ENCODE measurements around the gene PPIA. TPM values are rescaled to one million over a fixed set of nuclear protein-coding genes. Genes with fewer than 3 reads are reported as not detected.

PPIA gene
- total RNA-seq, 1 experiment from 2014 or later = 3,047 TPM

GRCh38 chr7:44764081-44764480 is 32.4 kb upstream of the PPIA start:
- Histone ChIP-seq H3K4me1 (ENCODE audit: insufficient read depth, low read length, poor library complexity, severe bottlenecking) (no peaks in the 10 kb centered on the region), H3K9me3 (ENCODE audit: low read depth, low read length, poor library complexity, severe bottlenecking) (no peaks in the 10 kb centered on the region), H3K36me3 (ENCODE audit: insufficient read depth, low read length, poor library complexity, severe bottlenecking) (peaks cover 71% of the 10 kb centered on the region), H3K27ac (ENCODE audit: low read depth, low read length, poor library complexity, severe bottlenecking) (no peak overlapping the region), H3K27me3 (replicated peaks; ENCODE audit: insufficient read depth, low read depth, low read length, poor library complexity) (no peaks in the 10 kb centered on the region), H3K4me3 (ENCODE audit: low read depth, low read length, poor library complexity, severe bottlenecking) (no peak overlapping the region)
- BruUV-seq (replicated peaks) = no TSS peak
- CTCF ChIA-PET = no interaction called here
- no peak for DNase-seq (ENCODE audit: low spot score)
- TF ChIP-seq EZH2 (IDR thresholded peaks at IDR 0.05; ENCODE audit: borderline replicate concordance, low read depth, low read length, poor library complexity, severe bottlenecking) = no peak
- no peak for TF ChIP-seq CTCF (conservative IDR thresholded peaks at IDR 0.05; ENCODE audit: low read depth, low read length)
- intact Hi-C loops (cut with micrococcal nuclease; ENCODE audit: unreplicated experiment) = no loop called here
- POLR2A ChIA-PET (ENCODE audit: low non-redundant PET) = no interaction called here

GRCh38 chr7:44764665-44765578 is 31.6 kb upstream of the PPIA start:
- no peak for DNase-seq (ENCODE audit: low spot score)
- no peak for TF ChIP-seq EZH2 (IDR thresholded peaks at IDR 0.05; ENCODE audit: borderline replicate concordance, low read depth, low read length, poor library complexity, severe bottlenecking)
- TF ChIP-seq CTCF (conservative IDR thresholded peaks at IDR 0.05; ENCODE audit: low read depth, low read length) = no peak
- Histone ChIP-seq H3K4me1 (ENCODE audit: insufficient read depth, low read length, poor library complexity, severe bottlenecking) (no peaks in the 10 kb centered on the region), H3K27ac (ENCODE audit: low read depth, low read length, poor library complexity, severe bottlenecking) (no peak overlapping the region), H3K36me3 (ENCODE audit: insufficient read depth, low read length, poor library complexity, severe bottlenecking) (peaks cover 66% of the 10 kb centered on the region), H3K4me3 (ENCODE audit: low read depth, low read length, poor library complexity, severe bottlenecking) (no peak overlapping the region), H3K27me3 (replicated peaks; ENCODE audit: insufficient read depth, low read depth, low read length, poor library complexity) (no peaks in the 10 kb centered on the region), H3K9me3 (ENCODE audit: low read depth, low read length, poor library complexity, severe bottlenecking) (no peaks in the 10 kb centered on the region)
- ChIA-PET CTCF (no interaction called here), POLR2A (ENCODE audit: low non-redundant PET) (no interaction called here)
- intact Hi-C loops (cut with micrococcal nuclease; ENCODE audit: unreplicated experiment) = no loop called here
- no TSS peak for BruUV-seq (replicated peaks)

- no TSS peak for BruUV-seq (replicated peaks)
- H3K36me3 ChIP-seq (ENCODE audit: insufficient read depth, low read length, poor library complexity, severe bottlenecking) = peaks cover 63% of the 10 kb centered on the region
These were observed 30.7 kb upstream of the PPIA start for GRCh38 chr7:44765579-44766415.

More at GRCh38 chr7:44765579-44766415, 30.7 kb upstream of the PPIA start:
- DNase-seq (ENCODE audit: low spot score) = no peak
- TF ChIP-seq CTCF (conservative IDR thresholded peaks at IDR 0.05; ENCODE audit: low read depth, low read length) (no peak), EZH2 (IDR thresholded peaks at IDR 0.05; ENCODE audit: borderline replicate concordance, low read depth, low read length, poor library complexity, severe bottlenecking) (no peak)
- no peak overlapping the region for H3K4me3 ChIP-seq (ENCODE audit: low read depth, low read length, poor library complexity, severe bottlenecking)
- no peaks in the 10 kb centered on the region for H3K4me1 ChIP-seq (ENCODE audit: insufficient read depth, low read length, poor library complexity, severe bottlenecking)
- H3K9me3 ChIP-seq (ENCODE audit: low read depth, low read length, poor library complexity, severe bottlenecking) = no peaks in the 10 kb centered on the region
- ChIA-PET POLR2A (ENCODE audit: low non-redundant PET) (no interaction called here), CTCF (no interaction called here)
- no peak overlapping the region for H3K27ac ChIP-seq (ENCODE audit: low read depth, low read length, poor library complexity, severe bottlenecking)
- intact Hi-C loops (cut with micrococcal nuclease; ENCODE audit: unreplicated experiment) = no loop called here
- no peaks in the 10 kb centered on the region for H3K27me3 ChIP-seq (replicated peaks; ENCODE audit: insufficient read depth, low read depth, low read length, poor library complexity)
